ENCODE results near the gene NPPB.

NPPB gene

GRCh38 chr1:11847667-11848372 lies 10.9 kb downstream of the NPPB start, which contains the start of gene NPPA:
NPPA (minus strand) TSS chr1:11847783; CDS start chr1:11847684, 99 bp downstream.
- TF ChIP-seq CTCF (IDR thresholded peaks at IDR 0.05; ENCODE audit: low read depth, low read length), result no peak
- DNase-seq (ENCODE audit: low read depth in 2 of 2), result peak; percentile 11 to 15
- H3K4me3 ChIP-seq (replicated peaks in 1 of 2; ENCODE audit: low read depth in 2 of 2, low read length in 2 of 2), result no peak within 1 kb of the TSS

- DNase-seq (ENCODE audit: low read depth in 2 of 2), result peak; percentile 38 to 40
- no peak for TF ChIP-seq CTCF (IDR thresholded peaks at IDR 0.05; ENCODE audit: low read depth, low read length)
- no peak overlapping the region for H3K4me3 ChIP-seq (replicated peaks in 1 of 2; ENCODE audit: low read depth in 2 of 2, low read length in 2 of 2)
Observed at GRCh38 chr1:11845641-11846335, 13.0 kb downstream of the NPPB start.

- H3K4me3 ChIP-seq (replicated peaks in 1 of 2; ENCODE audit: low read depth in 2 of 2, low read length in 2 of 2), result no peak overlapping the region
- peak in 1 of 2 donors; percentile 92 for DNase-seq (ENCODE audit: low read depth in 2 of 2)
- TF ChIP-seq CTCF (IDR thresholded peaks at IDR 0.05; ENCODE audit: low read depth, low read length), result no peak
Observed at GRCh38 chr1:11842154-11843041, 16.3 kb downstream of the NPPB start.

GRCh38 chr1:11841245-11842153 lies 17.2 kb downstream of the NPPB start:
- DNase-seq (ENCODE audit: low read depth in 2 of 2), result no peak
- no peak overlapping the region for H3K4me3 ChIP-seq (replicated peaks in 1 of 2; ENCODE audit: low read depth in 2 of 2, low read length in 2 of 2)
- no peak for TF ChIP-seq CTCF (IDR thresholded peaks at IDR 0.05; ENCODE audit: low read depth, low read length)

- peak in 1 of 2 donors; percentile 13 for DNase-seq (ENCODE audit: low read depth in 2 of 2)
- no peak overlapping the region for H3K4me3 ChIP-seq (replicated peaks in 1 of 2; ENCODE audit: low read depth in 2 of 2, low read length in 2 of 2)
- no peak for TF ChIP-seq CTCF (IDR thresholded peaks at IDR 0.05; ENCODE audit: low read depth, low read length)
Observed at GRCh38 chr1:11839727-11840705, 18.7 kb downstream of the NPPB start.
